NCI-H82 treated with DMSO at 0.1 percent for 48 hours (cell line): ENCODE results near the gene KIRREL3.
"Not testable (repeated sequence)": the region's sequence is repeated elsewhere in the genome, so short reads cannot be mapped to it uniquely, and the experiment has no call there.

Experiments
- DNase-seq: peaks from one replicate; lab custom pipeline; 2025; ENCODE audit not compliant: unreplicated experiment; lab: John Stamatoyannopoulos, UW

Gene KIRREL3

DNA sequence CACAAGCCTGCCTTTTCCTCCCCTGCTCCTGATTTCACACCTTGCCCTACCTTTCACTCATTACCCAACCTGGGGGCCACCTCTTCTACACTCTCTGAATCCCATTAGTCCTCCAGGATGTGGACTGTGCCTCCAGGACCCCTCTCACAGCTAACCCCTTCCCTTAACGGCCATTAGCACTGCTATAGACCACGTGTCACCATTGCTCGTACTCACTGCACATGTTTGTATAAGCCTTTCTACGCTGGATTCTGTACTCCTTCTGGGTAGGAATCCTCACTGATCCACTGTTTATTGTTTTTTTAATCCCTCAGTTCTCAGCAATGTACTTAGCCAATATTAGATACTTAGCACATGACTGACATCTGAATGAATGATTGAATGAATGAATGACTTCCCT, 40.9 kb downstream of the KIRREL3 start:
- no peak for DNase-seq

GRCh38 chr11:126956635-126957034, 43.9 kb downstream of the KIRREL3 start:
- no peak for DNase-seq

GRCh38 chr11:126952533-126952932, 48.0 kb downstream of the KIRREL3 start:
- not testable (repeated sequence) for DNase-seq

DNA sequence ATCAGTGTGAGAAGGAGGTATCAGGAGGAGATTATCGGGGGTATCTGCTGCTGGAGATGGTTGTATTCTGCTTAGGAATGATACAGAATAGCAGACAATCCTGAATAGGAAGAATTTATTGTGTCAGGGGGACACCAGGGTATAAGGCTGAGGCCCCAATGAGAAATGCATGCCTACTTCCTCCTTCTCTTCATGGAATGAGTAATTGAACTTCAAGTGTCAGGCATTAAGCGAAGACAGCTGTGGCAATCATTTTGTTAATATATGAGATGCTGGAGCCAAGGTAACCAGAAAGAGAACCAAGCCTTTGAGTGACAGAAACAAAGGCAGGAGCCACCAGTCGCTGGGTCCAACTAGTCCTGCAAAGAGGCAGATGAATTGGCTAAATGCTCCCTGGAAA, 49.1 kb downstream of the KIRREL3 start:
- DNase-seq: no peak

DNA sequence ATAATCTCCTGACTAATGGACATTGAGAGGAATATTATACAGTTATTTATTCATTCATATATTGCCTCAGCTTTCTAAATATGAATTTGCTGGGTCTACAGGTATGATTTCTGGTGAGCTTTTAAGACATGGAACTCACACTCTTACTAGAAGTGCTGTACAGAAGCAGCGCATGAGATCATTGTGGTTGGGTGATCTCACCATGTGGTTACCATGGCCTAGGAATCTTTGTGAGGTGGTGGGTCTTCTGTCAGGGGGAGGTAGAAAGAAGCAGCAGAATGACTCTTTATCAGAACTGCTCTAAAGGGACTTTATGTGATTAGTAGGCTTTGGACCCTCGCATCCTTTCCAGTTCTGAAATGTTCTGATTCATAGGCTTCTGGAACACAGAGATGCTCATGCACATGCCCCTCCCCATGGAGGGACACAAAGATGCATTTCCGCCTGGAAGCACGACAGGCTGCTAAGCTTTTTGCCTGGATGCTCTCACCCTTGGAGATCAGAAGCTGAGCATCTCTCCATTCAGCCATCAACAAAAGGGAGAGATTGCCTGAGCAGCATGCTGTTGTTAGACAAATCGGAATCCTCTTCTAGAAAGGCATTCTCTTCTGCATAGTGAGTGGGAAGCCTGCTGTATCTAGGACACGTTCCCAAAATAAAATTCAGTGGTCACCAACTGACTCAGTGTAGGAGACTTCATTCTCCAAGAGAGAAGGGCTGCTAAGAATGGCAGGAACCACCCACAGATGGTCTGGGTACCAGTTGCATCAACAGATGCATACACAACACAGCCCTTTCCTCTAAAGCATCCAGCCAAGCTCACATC, 51.3 kb downstream of the KIRREL3 start:
- DNase-seq: no peak

GRCh38 chr11:126948563-126948962, 52.0 kb downstream of the KIRREL3 start:
- no peak for DNase-seq

GRCh38 chr11:126945319-126945718, 55.3 kb downstream of the KIRREL3 start:
- DNase-seq: no peak

DNA sequence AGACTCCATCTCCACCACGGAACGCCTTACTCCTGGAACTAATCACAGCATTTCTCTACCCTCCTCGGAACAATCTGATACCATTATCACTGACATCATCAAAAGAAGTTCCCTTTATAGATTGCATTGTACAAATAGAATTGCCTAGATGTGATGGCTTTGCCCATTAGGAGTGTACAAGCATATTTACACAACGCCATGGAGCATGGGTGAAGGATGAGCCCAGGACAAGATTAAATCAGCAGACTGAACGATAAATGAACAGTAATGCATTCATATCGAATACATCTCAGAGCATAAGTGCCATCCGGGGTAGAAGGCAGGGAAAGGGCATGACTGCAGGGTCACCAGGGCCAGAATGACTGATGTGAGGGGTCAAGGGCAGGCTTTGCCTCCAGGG, 57.3 kb downstream of the KIRREL3 start:
- no peak for DNase-seq

DNA sequence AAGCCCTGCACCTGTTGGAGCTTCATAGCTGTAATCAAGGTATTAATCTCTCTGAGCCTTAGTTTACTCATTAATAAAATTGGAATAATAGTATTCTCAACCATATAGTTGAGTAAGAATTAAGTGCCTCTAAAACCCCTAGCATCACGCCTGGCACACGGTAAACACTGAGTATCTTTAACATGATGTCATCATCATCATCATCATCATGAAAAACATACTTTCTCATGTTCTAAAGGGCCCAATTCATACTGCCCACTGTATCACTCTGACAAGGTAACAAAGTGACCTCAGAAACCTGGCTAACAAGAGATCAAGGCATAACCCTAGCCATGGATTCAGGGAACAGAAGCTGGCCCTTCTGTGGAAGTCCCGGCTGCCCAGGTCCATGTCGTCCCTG, 58.4 kb downstream of the KIRREL3 start:
- no peak for DNase-seq

DNA sequence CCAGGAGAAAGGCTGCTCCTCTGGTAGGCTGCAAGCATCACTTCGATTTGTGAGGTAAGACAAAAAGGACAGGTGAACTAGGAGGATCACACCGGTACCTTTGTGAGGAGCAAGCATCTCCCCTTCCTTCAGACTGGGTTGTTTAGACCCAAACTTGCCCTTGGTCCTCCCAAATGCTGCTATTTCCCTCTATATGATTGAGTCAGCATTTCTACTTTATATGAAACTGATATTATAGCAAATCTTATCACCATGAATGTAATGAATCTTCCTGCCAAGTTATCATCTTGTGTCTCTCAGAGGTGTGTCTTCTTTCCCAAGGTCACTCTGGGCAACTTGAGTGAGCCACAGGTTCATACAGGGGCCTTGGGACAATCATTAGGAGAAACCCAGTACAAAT, 61.0 kb downstream of the KIRREL3 start:
- DNase-seq: no peak

- DNase-seq: no peak
Observed at GRCh38 chr11:126938718-126939117, 61.9 kb downstream of the KIRREL3 start.

DNA sequence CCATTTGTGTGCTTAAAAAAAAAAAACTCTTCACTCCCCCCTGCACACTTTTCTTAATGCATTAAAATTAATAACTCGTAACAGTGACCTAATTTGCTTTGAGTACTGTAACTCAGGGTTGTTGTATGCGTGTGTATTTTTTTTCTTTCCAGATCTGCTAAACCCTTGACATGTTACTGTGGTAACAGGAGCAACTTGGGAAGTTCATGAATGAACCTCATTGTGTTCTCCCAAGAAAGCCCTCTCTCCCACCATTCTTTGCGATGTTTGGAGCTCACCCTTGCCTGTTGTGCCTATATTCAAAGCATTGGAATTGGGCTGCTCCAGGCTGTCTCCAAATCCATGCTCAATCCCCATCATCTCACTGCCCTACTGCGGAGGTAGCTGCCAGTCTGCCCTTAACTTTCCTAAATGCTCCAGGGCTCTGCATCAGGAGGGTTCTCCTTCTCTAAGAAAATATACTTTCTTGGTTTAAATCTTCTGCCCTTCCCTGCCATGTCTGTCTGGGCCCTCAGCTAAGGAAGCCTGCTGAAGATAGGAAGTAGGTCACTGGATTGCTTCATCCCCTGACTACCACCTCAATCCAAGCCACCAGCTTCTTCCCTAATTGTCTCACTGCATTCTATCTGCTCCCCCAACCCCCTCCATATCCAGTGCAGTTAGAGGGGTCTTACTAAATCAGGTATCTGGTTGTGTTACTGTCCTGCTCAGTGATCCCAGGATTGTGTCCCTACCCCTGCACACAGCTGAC, 70.3 kb downstream of the KIRREL3 start:
- DNase-seq: no peak

GRCh38 chr11:126929179-126930061, 71.2 kb downstream of the KIRREL3 start:
- DNase-seq: no peak

DNA sequence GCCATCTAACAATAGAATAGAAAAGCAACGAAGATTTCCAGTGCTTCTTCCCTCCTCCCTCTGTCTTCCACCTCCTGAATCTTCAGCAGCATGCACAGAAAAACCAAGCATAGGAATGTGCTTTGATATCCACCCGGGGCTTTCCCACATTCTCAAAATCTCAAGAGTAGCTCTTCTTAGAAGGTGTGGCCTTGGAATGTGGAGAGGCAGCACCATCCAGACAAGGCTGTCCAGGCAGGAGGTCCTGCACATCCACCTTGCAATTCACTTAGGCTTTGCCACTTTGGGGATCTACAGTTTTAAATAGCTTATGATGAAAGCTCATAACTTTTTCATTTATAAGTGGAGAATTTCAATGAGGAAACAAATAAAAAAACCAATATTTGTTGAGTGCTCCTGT, 72.9 kb downstream of the KIRREL3 start:
- no peak for DNase-seq

DNA sequence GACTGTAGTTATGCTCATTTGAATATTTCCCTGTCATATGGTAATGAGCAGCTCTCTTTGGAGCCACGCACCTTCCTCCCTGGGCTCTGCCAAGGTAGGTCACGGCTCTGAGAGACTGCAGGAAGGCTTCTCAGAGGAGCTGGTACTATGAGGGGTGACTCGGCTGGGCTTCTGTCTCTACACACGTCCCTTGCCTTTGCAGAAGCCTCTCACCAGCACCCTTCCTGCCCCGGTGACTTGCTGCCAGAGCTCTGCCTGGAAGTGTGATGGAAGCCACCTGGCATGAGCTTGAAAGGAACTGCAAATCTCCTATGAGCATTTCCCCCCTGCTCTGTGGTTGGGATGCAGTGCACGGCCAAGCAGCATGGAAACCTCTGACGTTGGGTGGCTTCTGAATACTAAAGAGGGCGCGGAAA, 74.2 kb downstream of the KIRREL3 start:
- no peak for DNase-seq

DNA sequence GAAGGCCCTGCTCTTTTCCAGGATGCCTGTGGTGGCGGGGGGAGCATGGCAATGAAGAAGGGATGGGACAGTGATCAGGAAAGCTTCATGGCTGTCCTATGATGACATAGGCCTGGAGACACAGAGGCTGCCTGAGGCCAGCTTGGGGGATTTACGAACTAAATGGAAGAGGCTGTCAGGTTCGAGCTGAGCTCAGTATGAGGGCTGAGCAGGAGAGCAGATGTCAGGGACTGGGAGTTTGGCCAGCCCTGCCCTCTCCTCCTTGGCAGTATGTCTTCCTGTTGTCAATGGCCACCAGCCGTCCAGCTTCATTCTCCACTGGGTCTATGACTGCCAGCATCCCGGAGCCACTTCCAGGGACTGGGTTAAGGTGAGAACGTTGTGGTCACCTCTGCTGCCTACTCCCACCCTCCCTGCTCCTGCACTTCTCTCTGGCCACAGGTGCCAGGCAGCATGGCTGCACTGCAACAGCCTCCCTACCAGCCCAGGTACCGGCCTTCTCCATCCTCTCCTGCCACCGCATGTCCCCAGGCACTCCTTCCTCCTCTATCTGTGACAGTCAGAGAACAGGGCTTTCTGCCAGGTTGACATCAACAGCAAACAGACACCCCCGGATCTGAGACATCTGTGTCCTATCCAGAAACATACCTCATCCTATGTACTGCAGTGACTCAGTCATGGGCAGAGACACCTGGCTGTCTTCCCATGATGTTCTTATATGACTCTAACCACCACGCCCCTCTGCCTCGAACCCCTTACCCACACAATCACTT, 75.1 kb downstream of the KIRREL3 start:
- DNase-seq: no peak

- no peak for DNase-seq
Observed at GRCh38 chr11:126924376-126925040, 76.1 kb downstream of the KIRREL3 start.

DNA sequence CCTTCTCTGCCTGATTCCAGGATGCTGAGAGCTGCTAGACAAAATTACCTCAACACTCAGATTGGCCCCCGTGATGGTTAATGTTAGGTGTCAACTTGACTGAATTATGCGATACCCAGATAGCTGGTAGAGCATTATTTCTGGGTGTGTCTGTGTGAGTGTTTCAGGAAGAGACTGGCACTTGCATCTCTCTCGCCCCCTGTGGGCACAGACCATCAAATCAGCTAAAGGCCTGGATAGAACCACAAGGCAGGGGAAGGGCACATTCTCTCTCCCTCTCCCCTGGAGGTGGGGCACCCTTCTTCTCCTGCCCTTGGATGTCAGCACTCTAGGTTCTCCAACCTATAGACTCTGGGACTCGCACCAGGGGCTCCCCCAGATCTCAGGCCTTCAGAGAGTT, 79.7 kb downstream of the KIRREL3 start:
- no peak for DNase-seq

DNA sequence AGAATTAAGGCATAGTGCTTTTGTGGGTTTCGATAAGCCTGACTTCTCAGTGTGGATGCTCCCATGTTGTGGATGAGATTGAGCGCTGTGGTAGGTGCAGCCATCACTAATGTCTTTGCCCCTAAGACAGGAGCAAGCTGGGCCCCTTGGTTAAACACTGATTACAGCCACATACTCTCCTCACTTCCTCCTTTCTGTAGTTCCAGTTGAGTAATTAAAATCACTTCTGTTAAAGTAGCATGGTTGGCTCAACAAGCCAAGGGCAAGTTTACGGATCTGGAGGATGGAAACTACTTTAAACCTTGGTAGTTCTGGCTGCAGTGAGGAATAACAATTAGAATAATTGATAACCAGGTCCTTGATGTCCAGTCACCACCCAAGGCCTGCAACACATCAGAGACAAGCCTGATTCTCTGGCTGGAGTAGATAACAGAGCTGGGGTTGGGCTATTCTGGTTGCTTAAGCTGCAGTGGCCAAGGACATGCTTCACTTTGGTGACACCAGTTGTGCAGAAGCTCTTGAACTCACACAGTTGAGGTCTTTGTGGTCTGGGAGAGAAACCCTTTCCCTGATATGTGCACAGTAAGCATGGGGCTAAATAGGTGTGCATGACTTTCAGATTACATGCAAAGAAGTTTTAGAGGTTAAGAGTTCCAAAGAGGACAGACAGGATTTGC, 81.3 kb downstream of the KIRREL3 start:
- DNase-seq: no peak

DNA sequence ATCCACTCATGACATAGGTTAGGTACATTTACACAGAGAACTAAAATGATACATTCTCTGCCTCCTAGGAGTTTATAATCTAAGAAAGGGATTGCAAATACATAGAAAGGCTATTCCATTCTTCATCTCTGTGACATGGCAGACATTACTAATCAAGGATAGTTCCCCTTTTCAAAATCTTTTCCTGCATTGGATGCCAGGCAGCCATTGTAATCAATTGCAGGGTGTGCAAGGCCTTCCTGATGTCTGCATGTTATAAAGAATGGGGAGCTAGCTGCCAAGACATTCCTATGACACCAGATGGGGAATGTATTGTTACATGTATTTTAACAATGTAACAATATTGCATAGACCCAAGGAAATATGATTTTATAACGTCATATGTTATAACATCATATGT, 82.0 kb downstream of the KIRREL3 start:
- DNase-seq: no peak
